Vagina (tissue), 2 donors: ENCODE results near the gene ZMYM2.

Experiments used
- CTCF ChIP-seq, 3 experiments: fragments of 450-650 bp in 2 of 3; fragments of 200-600 bp in 1 of 3; sonication (generic) in 1 of 3; IDR thresholded peaks; one replicate each; pipeline ENCODE4 v1.5.1; 2017 to 2019; ENCODE audit warnings: antibody characterized with exemption in 3 of 3, mild to moderate bottlenecking in 2 of 3, moderate library complexity in 2 of 3
- POLR2AphosphoS5 ChIP-seq, 2 donors: sonication (generic); formaldehyde crosslinking; IDR thresholded peaks; one replicate each; pipeline ENCODE4 v1.9.0; 2017; ENCODE audit warnings: antibody characterized with exemption in 2 of 2, mild to moderate bottlenecking in 2 of 2, low read depth in 1 of 2; ENCODE audit not compliant: insufficient read depth in 1 of 2

- no peak for TF ChIP-seq POLR2AphosphoS5 (IDR thresholded peaks at IDR 0.05; ENCODE audit: insufficient read depth in 1 of 2, low read depth in 1 of 2)
- no peak for TF ChIP-seq CTCF (IDR thresholded peaks at IDR 0.05)
These were observed 20.4 kb downstream of the ZMYM2 start for GRCh38 chr13:19978831-19979437.
